Measurements from ENCODE around the gene C12orf60.

DNA sequence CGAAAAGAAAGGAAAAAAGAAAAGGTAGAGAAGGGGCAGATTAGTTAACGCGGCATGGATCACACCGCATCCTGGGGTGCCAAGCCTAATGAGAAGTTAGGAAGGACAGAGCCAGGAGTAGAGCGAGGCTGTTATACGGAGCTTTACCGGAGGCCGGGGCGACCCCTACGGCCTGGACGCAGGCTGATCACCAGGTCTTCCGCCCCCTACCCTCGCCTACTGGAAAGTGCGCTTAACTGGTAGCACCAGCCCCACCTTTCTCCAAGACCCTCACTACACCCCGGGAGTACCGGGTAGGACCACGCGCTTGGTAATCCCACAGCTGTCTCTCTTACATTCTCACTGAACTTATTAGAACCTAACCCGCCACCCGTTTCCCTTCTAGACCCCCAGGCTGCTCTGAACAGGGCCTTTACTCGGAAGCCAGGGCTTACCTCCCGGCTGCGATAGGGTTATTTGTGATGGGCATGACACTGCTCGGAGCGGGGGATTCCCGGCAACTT lies 34.0 kb upstream of the C12orf60 start:
- TF ChIP-seq ZNF792 (tag by site-specific recombination; IDR thresholded peaks at IDR 0.05) (no peak), TCF7L2 (IDR thresholded peaks at IDR 0.05; ENCODE audit: borderline replicate concordance, low read depth, low read length) (no peak), ZNF843 (tag by site-specific recombination; IDR thresholded peaks at IDR 0.05) (no peak), ZEB2 (tag by site-specific recombination; IDR thresholded peaks at IDR 0.05) (no peak)
- TF ChIP-seq, protein P1, sequence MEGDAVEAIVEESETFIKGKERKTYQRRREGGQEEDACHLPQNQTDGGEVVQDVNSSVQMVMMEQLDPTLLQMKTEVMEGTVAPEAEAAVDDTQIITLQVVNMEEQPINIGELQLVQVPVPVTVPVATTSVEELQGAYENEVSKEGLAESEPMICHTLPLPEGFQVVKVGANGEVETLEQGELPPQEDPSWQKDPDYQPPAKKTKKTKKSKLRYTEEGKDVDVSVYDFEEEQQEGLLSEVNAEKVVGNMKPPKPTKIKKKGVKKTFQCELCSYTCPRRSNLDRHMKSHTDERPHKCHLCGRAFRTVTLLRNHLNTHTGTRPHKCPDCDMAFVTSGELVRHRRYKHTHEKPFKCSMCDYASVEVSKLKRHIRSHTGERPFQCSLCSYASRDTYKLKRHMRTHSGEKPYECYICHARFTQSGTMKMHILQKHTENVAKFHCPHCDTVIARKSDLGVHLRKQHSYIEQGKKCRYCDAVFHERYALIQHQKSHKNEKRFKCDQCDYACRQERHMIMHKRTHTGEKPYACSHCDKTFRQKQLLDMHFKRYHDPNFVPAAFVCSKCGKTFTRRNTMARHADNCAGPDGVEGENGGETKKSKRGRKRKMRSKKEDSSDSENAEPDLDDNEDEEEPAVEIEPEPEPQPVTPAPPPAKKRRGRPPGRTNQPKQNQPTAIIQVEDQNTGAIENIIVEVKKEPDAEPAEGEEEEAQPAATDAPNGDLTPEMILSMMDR (tag by site-specific recombination; IDR thresholded peaks at IDR 0.05), result no peak; the same call in 1 of the 2 replicates
